ENCODE data around the gene PLPP1.

GRCh38 chr5:55534436-55535198 is at the start of gene PLPP1:
- TF ChIP-seq CTCF (conservative IDR thresholded peaks at IDR 0.05 in 1 of 2, IDR thresholded peaks at IDR 0.05 in 1 of 2; ENCODE audit: extremely low read depth in 1 of 2, insufficient read depth in 1 of 2, low read depth in 1 of 2, low read length in 2 of 2) = no peak
- TF ChIP-seq EZH2 (IDR thresholded peaks at IDR 0.05; ENCODE audit: borderline replicate concordance, low read length) = no peak

All from mammary epithelial cell (primary cell).